Thymus (tissue), 11 donors: ENCODE data around the gene PISD. TPM values are rescaled to one million over a fixed set of nuclear protein-coding genes. Genes with fewer than 3 reads are reported as not detected.
"Not testable (repeated sequence)": the region's sequence is repeated elsewhere in the genome, so short reads cannot be mapped to it uniquely, and the experiment has no call there.

Experiments used
- DNase-seq, 9 donors: peaks; one replicate each; pipeline ENCODE4 v3.0.0-alpha.2; 2013; ENCODE audit warnings: low spot score in 9 of 9, low read depth in 6 of 9, missing footprints in 1 of 9
- H3K27ac ChIP-seq, 2 donors: one replicate each; pipeline ENCODE4 v1.5.1; 2013; ENCODE audit warnings: control low read depth in 1 of 2, low read depth in 1 of 2, low read length in 1 of 2, mild to moderate bottlenecking in 1 of 2, moderate library complexity in 1 of 2
- H3K27me3 ChIP-seq, 2 donors: one replicate each; pipeline ENCODE4 v1.5.1; 2013; ENCODE audit warnings: low read length in 1 of 2; ENCODE audit not compliant: control insufficient read depth in 2 of 2, insufficient read depth in 1 of 2
- H3K36me3 ChIP-seq, 2 donors: one replicate each; pipeline ENCODE4 v1.5.1; 2013; ENCODE audit warnings: low read length in 1 of 2, mild to moderate bottlenecking in 1 of 2, moderate library complexity in 1 of 2; ENCODE audit not compliant: control insufficient read depth in 2 of 2, insufficient read depth in 2 of 2
- H3K4me1 ChIP-seq, 2 donors: one replicate each; pipeline ENCODE4 v1.5.1; 2013; ENCODE audit warnings: low read length in 2 of 2; ENCODE audit not compliant: control insufficient read depth in 2 of 2, insufficient read depth in 2 of 2
- H3K4me3 ChIP-seq, 2 donors: one replicate each; pipeline ENCODE4 v1.5.1; 2013; ENCODE audit warnings: low read length in 2 of 2, control low read depth in 1 of 2, mild to moderate bottlenecking in 1 of 2
- H3K9me3 ChIP-seq, 2 donors: one replicate each; pipeline ENCODE4 v1.5.1; 2013; ENCODE audit warnings: low read length in 1 of 2, mild to moderate bottlenecking in 1 of 2; ENCODE audit not compliant: control insufficient read depth in 2 of 2, insufficient read depth in 1 of 2
- WGBS: extraction: QIAGEN DNeasy Blood & Tissue Kit; methylation state at CpG from one replicate; pipeline ENCODE4 v1.1.7; 2013; 5-methylcytosine and 5-hydroxymethylcytosine counted together
- polyA plus RNA-seq: library from polyadenylated mRNA; stranded (reverse); fragments of 200-250 nt; gene quantifications from one replicate; pipeline ENCODE4 v1.2.3, GENCODE V29; 2013
- total RNA-seq: library from RNA; stranded (reverse); fragments of 120-200 nt; gene quantifications from one replicate; pipeline ENCODE4 v1.2.4, GENCODE V29; 2013
- donor health status: healthy.

Gene PISD
- total and polyA plus RNA-seq, 2 donors, result 18.3 to 31.8 TPM

- no peak overlapping the region for H3K27ac ChIP-seq
- H3K4me3 ChIP-seq, result no peak overlapping the region
- peaks cover 34 to 36% of the 10 kb centered on the region in 2 donors for H3K36me3 ChIP-seq
- no peaks in the 10 kb centered on the region for H3K9me3 ChIP-seq
- H3K27me3 ChIP-seq, result no peaks in the 10 kb centered on the region
- no peak for DNase-seq
- 96% methylated on average over 13 of the region's 13 CpGs for WGBS
- peaks cover 0 to 3% of the 10 kb centered on the region in 2 donors for H3K4me1 ChIP-seq
Observed at GRCh38 chr22:31683181-31684105, 21.4 kb upstream of the PISD start.

- peaks cover 34 to 36% of the 10 kb centered on the region in 2 donors for H3K36me3 ChIP-seq
- H3K9me3 ChIP-seq, result no peaks in the 10 kb centered on the region
- H3K4me1 ChIP-seq, result peaks cover 0 to 3% of the 10 kb centered on the region in 2 donors
- no peaks in the 10 kb centered on the region for H3K27me3 ChIP-seq
- no peak for DNase-seq
- no peak overlapping the region for H3K27ac ChIP-seq
- 74% methylated on average over 7 of the region's 7 CpGs for WGBS
- H3K4me3 ChIP-seq, result no peak overlapping the region
Observed at GRCh38 chr22:31682751-31683150, 20.7 kb upstream of the PISD start.

- H3K36me3 ChIP-seq, result peaks cover 32% of the 10 kb centered on the region in 2 donors
- no peak for DNase-seq
- H3K27ac ChIP-seq, result peak overlapping the region in 1 of 2 donors; percentile 7
- H3K9me3 ChIP-seq, result peaks cover 0 to 2% of the 10 kb centered on the region in 2 donors
- H3K27me3 ChIP-seq, result no peaks in the 10 kb centered on the region
- H3K4me1 ChIP-seq, result peaks cover 0 to 8% of the 10 kb centered on the region in 2 donors
- WGBS, result 95% methylated on average over 17 of the region's 17 CpGs
- H3K4me3 ChIP-seq, result no peak overlapping the region
Observed at GRCh38 chr22:31681349-31682345, 19.6 kb upstream of the PISD start.

GRCh38 chr22:31680861-31681341 lies 18.9 kb upstream of the PISD start:
- H3K4me1 ChIP-seq, result peaks cover 0 to 14% of the 10 kb centered on the region in 2 donors
- 94% methylated on average over 9 of the region's 9 CpGs for WGBS
- DNase-seq, result no peak
- H3K27me3 ChIP-seq, result no peaks in the 10 kb centered on the region
- no peak overlapping the region for H3K27ac ChIP-seq
- peaks cover 27 to 32% of the 10 kb centered on the region in 2 donors for H3K36me3 ChIP-seq
- H3K4me3 ChIP-seq, result no peak overlapping the region
- peaks cover 0 to 5% of the 10 kb centered on the region in 2 donors for H3K9me3 ChIP-seq

GRCh38 chr22:31678748-31679147 lies 16.7 kb upstream of the PISD start:
- no peak overlapping the region for H3K4me3 ChIP-seq
- no peak for DNase-seq
- WGBS, result 96% methylated on average over 7 of the region's 7 CpGs
- peaks cover 0 to 5% of the 10 kb centered on the region in 2 donors for H3K9me3 ChIP-seq
- no peaks in the 10 kb centered on the region for H3K27me3 ChIP-seq
- peaks cover 0 to 14% of the 10 kb centered on the region in 2 donors for H3K4me1 ChIP-seq
- H3K36me3 ChIP-seq, result peaks cover 7 to 12% of the 10 kb centered on the region in 2 donors
- no peak overlapping the region for H3K27ac ChIP-seq

GRCh38 chr22:31676700-31677099 lies 14.7 kb upstream of the PISD start:
- peak overlapping the region; percentile 12 to 42 for H3K27ac ChIP-seq
- 5% methylated on average over 25 of the region's 25 CpGs for WGBS

GRCh38 chr22:31674219-31674618 lies 12.2 kb upstream of the PISD start:
- not testable (repeated sequence) for H3K4me3 ChIP-seq, H3K27me3 ChIP-seq, H3K9me3 ChIP-seq, H3K36me3 ChIP-seq, H3K27ac ChIP-seq, DNase-seq
- WGBS, result 76% methylated on average over 5 of the region's 5 CpGs
- H3K4me1 ChIP-seq, result peaks cover 0 to 11% of the 10 kb centered on the region in 2 donors

More at GRCh38 chr22:31676700-31677099, 14.7 kb upstream of the PISD start:
- peaks cover 0 to 5% of the 10 kb centered on the region in 2 donors for H3K9me3 ChIP-seq
- H3K27me3 ChIP-seq, result no peaks in the 10 kb centered on the region
- DNase-seq, result peak; percentile 67 to 90 (median 82)
- peak overlapping the region; percentile 60 to 62 for H3K4me3 ChIP-seq
- peaks cover 0 to 11% of the 10 kb centered on the region in 2 donors for H3K4me1 ChIP-seq
- H3K36me3 ChIP-seq, result no peaks in the 10 kb centered on the region

- H3K27me3 ChIP-seq, H3K27ac ChIP-seq, H3K9me3 ChIP-seq, H3K4me3 ChIP-seq, DNase-seq, H3K4me1 ChIP-seq, H3K36me3 ChIP-seq: not testable (repeated sequence)
- WGBS, result 96% methylated on average over 4 of the region's 4 CpGs
Observed at GRCh38 chr22:31668849-31669248, 6.8 kb upstream of the PISD start.
